HG03045 (cell line): Measurements from ENCODE around the gene SLC66A1.
"Not testable (repeated sequence)": the region's sequence is repeated elsewhere in the genome, so short reads cannot be mapped to it uniquely, and the experiment has no call there.

Source experiments
- ATAC-seq: cut with Tn5 transposase; IDR thresholded peaks from one replicate; pipeline ENCODE4 v1.9.1; 2021; ENCODE audit warnings: mild to moderate bottlenecking, moderate library complexity; ENCODE audit not compliant: unreplicated experiment

SLC66A1 gene

GRCh38 chr1:19311931-19312781 lies at the start of gene SLC66A1, which contains the start of gene AKR7A2:
Gene SLC66A1, plus strand, starts transcription at chr1:19312326. Its CDS starts 5,352 bp downstream, at chr1:19317678.
Gene AKR7A2, minus strand, starts transcription at chr1:19312144. Its CDS starts 20 bp downstream, at chr1:19312124.
- ATAC-seq, result peak; percentile 75

- ATAC-seq, result no peak
Observed at GRCh38 chr1:19262744-19263143, 49.4 kb upstream of the SLC66A1 start.

GRCh38 chr1:19268445-19268844 lies 43.7 kb upstream of the SLC66A1 start:
- ATAC-seq, result no peak

- not testable (repeated sequence) for ATAC-seq
Observed at GRCh38 chr1:19269427-19270342, 42.4 kb upstream of the SLC66A1 start.

- ATAC-seq, result not testable (repeated sequence)
Observed at GRCh38 chr1:19270343-19270730, 41.8 kb upstream of the SLC66A1 start.

GRCh38 chr1:19272064-19272463 lies 40.1 kb upstream of the SLC66A1 start:
- ATAC-seq, result no peak

GRCh38 chr1:19273106-19273843 lies 38.9 kb upstream of the SLC66A1 start:
- no peak for ATAC-seq

- not testable (repeated sequence) for ATAC-seq
Observed at GRCh38 chr1:19273844-19274531, 38.1 kb upstream of the SLC66A1 start.

GRCh38 chr1:19274636-19275035 lies 37.5 kb upstream of the SLC66A1 start:
- no peak for ATAC-seq

GRCh38 chr1:19283891-19284290 lies 28.2 kb upstream of the SLC66A1 start:
- no peak for ATAC-seq

- no peak for ATAC-seq
Observed at GRCh38 chr1:19284881-19285280, 27.2 kb upstream of the SLC66A1 start.

- not testable (repeated sequence) for ATAC-seq
Observed at GRCh38 chr1:19285366-19285765, 26.8 kb upstream of the SLC66A1 start.

GRCh38 chr1:19285807-19286206 lies 26.3 kb upstream of the SLC66A1 start:
- not testable (repeated sequence) for ATAC-seq

GRCh38 chr1:19287436-19288185 lies 24.5 kb upstream of the SLC66A1 start:
- ATAC-seq, result no peak

GRCh38 chr1:19288324-19289241 lies 23.5 kb upstream of the SLC66A1 start, which contains the start of gene AKR7A3:
Gene AKR7A3, minus strand, starts transcription at chr1:19288770. Its CDS starts 61 bp downstream, at chr1:19288709.
- not testable (repeated sequence) for ATAC-seq

- ATAC-seq, result no peak
Observed at GRCh38 chr1:19289244-19289643, 22.9 kb upstream of the SLC66A1 start.

GRCh38 chr1:19294638-19295037 lies 17.5 kb upstream of the SLC66A1 start:
- ATAC-seq, result no peak

- ATAC-seq, result no peak
Observed at GRCh38 chr1:19300211-19300610, 11.9 kb upstream of the SLC66A1 start.
